Adipose tissue (tissue), 3 donors: ENCODE data around the gene ADAMTS14. TPM values are rescaled to one million over a fixed set of nuclear protein-coding genes. Genes with fewer than 3 reads are reported as not detected.
"Not testable (repeated sequence)": the region's sequence is repeated elsewhere in the genome, so short reads cannot be mapped to it uniquely, and the experiment has no call there.

Source experiments
- H3K27ac ChIP-seq: one replicate; pipeline ENCODE4 v1.5.1; 2013; ENCODE audit warnings: low read depth, low read length
- WGBS, 3 donors: extraction: QIAGEN DNeasy Blood & Tissue Kit; methylation state at CpG; one replicate each; pipeline ENCODE4 v1.1.7; 2013; 5-methylcytosine and 5-hydroxymethylcytosine counted together
- polyA plus RNA-seq, 3 donors: library from polyadenylated mRNA; stranded (reverse); fragments of 200-250 nt; gene quantifications; one replicate each; pipeline ENCODE4 v1.2.3, GENCODE V29; 2013
- donor health status: healthy with polysubstance abuse.
- donor health status: Bipolar disorder and iron deficiency.
- donor health status: healthy.

Gene ADAMTS14, protein sequence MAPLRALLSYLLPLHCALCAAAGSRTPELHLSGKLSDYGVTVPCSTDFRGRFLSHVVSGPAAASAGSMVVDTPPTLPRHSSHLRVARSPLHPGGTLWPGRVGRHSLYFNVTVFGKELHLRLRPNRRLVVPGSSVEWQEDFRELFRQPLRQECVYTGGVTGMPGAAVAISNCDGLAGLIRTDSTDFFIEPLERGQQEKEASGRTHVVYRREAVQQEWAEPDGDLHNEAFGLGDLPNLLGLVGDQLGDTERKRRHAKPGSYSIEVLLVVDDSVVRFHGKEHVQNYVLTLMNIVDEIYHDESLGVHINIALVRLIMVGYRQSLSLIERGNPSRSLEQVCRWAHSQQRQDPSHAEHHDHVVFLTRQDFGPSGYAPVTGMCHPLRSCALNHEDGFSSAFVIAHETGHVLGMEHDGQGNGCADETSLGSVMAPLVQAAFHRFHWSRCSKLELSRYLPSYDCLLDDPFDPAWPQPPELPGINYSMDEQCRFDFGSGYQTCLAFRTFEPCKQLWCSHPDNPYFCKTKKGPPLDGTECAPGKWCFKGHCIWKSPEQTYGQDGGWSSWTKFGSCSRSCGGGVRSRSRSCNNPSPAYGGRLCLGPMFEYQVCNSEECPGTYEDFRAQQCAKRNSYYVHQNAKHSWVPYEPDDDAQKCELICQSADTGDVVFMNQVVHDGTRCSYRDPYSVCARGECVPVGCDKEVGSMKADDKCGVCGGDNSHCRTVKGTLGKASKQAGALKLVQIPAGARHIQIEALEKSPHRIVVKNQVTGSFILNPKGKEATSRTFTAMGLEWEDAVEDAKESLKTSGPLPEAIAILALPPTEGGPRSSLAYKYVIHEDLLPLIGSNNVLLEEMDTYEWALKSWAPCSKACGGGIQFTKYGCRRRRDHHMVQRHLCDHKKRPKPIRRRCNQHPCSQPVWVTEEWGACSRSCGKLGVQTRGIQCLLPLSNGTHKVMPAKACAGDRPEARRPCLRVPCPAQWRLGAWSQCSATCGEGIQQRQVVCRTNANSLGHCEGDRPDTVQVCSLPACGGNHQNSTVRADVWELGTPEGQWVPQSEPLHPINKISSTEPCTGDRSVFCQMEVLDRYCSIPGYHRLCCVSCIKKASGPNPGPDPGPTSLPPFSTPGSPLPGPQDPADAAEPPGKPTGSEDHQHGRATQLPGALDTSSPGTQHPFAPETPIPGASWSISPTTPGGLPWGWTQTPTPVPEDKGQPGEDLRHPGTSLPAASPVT
- polyA plus RNA-seq = under 1 TPM; under 0.01 to 0.94 (median 0.07) TPM

DNA sequence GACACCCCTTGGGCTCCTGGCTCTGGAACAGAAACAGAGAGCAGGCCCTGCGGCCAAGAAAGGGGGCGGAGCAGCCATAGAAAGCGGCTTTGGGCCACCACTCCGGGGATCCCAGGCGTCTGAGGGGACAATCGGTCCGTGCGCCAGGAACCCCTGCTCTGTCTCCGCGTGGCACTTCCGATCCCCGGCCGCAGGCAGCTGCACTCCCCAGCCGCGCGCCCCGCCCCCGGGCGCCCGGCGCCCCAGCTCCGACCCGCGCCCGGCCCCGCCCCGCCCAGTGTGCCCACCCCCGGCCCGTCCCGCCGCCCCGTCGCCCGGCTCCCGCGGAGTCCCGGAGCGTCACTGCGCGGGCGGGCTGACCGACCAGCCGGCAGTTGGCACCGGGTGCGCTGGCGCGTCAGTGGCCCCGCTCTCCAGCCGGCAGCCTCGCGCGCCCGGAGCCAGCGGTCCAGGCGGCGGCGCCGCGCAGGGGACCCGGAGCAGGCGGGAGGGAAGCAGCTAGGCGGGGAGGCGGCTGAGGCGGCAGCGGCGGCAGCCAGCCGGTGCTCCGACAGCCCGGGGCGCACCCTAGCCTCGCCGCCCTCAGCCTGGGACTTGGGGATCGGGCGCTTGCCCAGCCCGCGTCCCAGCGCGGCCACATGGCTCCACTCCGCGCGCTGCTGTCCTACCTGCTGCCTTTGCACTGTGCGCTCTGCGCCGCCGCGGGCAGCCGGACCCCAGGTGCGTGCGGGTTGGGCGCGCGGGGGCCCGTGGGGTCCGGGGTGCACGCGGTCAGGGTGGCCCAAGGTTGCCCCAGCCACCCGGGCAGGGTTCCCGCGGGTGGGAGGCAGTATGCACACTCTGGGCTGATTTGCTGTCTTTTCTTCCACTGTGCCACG, at the start of gene ADAMTS14:
ADAMTS14 (plus strand) TSS at position 342 of the 878 bp plus-strand sequence; CDS start at position 639, 297 bp downstream.
- WGBS, 3 donors = 2% methylated on average over 84 to 100 of the region's 100 CpGs

DNA sequence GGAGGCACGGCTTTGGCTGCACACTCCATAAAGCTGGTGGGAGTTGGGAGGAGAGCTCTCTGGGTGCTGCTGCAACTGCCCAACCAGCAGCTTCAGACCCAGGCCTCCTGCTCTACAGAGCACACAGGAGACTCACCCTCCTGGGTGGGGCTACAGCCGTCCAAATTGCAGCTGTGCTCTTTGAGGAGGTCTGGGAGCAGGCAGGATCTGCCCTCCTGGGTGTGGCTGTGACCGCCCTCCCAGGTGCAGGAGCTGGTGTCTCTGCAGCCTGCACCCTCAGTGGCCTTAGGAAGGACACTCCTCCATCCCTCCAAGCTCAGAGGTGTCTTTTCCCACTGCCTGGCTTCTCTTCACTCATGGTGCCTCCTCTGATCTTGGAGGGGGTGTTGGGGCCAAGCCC, 49.8 kb upstream of the ADAMTS14 start:
- 66 to 91% (median 71%) methylated on average over 3 of the region's 3 CpGs for WGBS, 3 donors
- H3K27ac ChIP-seq = no peak overlapping the region

More for the DNA sequence above, at the start of gene ADAMTS14:
- H3K27ac ChIP-seq = no peak within 1 kb of the TSS

DNA sequence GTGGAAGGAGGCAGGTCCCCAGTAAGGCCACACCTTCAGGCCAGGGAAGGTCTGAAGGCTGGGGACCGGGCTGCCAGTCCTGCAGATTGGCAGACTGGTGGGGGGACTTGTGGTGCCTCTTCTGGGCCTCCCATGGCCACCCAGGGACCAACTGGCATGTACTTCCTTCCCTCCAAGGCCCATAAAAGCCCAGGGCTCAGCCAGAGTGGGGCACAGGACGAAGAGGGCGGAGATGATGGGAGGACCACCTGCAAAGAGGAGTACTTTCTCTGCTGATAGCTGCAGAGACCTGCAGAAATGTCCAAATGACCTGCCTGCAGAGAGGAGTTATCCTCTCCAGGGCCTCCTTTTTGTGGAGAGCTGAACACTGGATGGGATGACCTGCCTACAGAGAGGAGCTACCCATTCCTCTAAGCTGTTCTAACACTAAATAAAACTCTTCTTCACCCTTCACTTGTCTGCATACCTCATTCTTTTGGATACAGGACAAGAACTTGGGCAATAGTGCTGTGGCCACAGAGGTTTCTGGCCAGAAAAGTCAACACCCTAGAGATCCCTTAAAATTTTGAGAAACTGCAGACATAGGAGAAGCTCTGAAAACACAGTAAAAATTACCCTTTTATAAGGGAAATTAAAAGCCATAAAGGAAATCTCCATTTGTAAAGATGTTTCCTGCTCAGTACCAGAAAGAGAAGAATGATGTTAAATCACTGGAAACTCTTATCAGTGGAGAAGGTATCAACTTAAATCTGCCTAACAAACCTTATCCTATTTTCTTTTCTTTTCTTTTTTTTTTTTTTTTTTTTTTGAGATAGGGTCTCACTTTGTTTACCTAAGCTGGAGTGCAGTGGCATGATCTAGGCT, 49.1 kb upstream of the ADAMTS14 start:
- WGBS, 3 donors = 72 to 99% (median 89%) methylated on average over 3 of the region's 3 CpGs
- no peak overlapping the region for H3K27ac ChIP-seq

DNA sequence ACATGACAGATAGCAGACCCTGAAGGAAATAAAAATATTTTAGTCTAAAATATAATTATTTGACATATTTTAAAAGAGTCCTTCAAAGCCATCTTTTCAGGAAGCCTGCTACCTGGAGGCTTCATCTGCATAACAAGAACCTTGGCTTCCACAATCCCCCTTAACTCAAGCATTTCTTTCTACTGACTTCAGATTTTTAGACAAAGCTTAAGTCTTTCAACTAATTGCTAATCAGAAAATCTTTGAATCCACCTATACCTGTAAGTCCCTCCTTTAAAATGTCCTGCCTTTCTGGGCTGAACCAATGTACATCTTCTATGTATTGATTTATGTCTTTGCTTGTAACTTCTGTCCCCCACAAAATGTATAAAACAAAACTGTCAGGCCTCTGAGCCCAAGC, 46.2 kb upstream of the ADAMTS14 start:
- no peak overlapping the region for H3K27ac ChIP-seq

DNA sequence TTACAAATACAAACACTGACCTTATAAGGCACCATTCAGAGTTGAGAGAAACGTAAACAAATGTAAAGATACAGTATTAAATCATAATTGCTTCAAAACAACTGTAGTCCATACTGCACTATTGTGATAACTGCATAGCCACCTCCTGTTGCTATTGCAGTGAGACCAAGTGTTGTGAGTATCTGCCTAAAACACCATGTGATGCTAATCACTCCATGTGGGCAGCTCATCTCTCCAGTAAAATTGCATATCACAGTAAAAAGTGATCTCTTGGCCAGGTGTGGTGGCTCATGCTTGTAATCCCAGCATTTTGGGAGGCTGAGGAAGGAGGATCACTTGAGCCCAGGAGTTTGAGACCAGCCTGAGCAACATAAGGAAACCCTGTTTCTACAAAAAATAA, 43.0 kb upstream of the ADAMTS14 start:
- 47 to 81% (median 79%) methylated on average over 1 of the region's 1 CpG for WGBS, 3 donors
- no peak overlapping the region for H3K27ac ChIP-seq

DNA sequence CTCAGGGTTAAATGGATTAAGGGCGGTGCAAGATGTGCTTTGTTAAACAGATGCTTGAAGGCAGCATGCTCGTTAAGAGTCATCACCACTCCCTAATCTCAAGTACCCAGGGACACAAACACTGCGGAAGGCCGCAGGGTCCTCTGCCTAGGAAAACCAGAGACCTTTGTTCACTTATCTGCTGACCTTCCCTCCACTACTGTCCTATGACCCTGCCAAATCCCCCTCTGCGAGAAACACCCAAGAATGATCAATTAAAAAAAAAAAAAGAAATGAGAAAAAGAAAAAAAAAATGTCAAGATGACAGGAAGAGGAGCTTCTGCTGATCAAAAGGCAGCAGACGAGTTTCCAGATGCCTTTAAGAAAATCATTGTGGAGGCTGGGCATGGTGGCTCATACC, 40.6 kb upstream of the ADAMTS14 start:
- H3K27ac ChIP-seq = not testable (repeated sequence)
- 31 to 77% (median 73%) methylated on average over 2 of the region's 6 CpGs for WGBS, 3 donors

DNA sequence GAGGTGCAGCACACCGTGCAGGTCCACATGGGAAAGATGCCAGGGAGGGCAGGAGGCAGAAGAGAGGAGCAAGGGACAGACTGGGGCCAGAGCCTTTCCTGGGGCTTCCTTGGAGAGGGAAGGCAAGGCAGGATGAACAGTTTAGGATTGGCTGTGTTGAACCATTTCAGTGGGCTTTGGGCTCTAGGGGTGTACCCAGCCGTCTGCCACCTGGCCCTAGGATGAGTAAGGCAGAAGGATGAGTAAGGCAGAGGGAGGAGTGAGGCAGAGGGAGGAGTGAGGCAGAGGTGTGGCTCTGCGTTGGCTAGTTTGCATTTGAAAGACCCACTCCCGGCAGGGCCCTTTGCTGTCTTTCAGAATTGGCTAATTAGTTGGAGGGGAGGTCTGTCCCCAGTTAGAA, 38.3 kb upstream of the ADAMTS14 start:
- no peak overlapping the region for H3K27ac ChIP-seq
- WGBS, 3 donors = 52 to 81% (median 71%) methylated on average over 4 of the region's 4 CpGs

DNA sequence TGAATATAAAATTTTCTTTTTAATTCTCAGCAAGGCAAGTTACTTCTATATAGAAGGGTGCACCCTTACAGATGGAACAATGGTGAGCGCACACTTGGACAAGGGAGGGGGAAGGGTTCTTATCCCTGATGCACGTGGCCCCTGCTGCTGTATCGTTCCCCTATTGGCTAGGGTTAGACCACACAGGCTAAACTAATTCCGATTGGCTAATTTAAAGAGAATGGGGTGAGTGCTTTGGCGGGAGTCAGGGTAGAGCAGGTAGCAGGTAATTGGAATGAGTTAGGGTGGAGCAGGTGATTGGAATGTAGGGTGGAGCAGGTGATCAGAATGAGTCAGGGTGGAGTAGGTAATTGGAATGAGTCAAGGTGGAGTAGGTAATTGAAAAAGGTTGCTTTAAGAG, 37.8 kb upstream of the ADAMTS14 start:
- H3K27ac ChIP-seq = not testable (repeated sequence)
- 85 to 99% (median 92%) methylated on average over 5 of the region's 5 CpGs for WGBS, 3 donors

DNA sequence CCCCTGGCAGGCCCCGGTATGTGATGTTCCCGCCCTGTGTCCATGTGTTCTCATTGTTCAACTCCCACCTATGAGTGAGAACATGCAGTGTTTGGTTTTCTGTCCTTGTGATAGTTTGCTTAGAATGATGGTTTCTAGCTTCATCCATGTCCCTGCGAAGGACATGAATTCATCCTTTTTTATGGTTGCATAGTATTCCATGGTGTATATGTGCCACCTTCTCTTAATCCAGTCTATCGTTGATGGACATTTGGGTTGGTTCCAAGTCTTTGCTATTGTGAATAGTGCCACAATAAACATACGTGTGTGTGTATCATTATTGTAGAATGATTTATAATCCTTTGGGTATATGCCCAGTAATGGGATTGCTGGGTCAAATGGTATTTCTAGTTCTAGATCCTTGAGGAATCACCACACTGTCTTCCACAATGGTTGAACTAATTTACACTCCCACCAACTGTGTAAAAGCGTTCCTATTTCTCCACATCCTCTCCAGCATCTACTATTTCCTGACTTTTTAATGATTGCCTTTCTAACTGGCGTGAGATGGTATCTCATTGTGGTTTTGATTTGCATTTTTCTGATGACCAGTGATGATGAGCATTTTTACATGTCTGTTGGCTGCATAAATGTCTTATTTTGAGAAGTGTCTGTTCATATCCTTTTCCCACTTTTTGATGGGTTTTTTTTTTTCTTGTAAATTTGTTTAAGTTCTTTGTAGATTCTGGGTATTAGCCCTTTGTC, 32.5 kb upstream of the ADAMTS14 start:
- 73 to 83% (median 75%) methylated on average over 7 of the region's 7 CpGs for WGBS, 3 donors
- not testable (repeated sequence) for H3K27ac ChIP-seq

DNA sequence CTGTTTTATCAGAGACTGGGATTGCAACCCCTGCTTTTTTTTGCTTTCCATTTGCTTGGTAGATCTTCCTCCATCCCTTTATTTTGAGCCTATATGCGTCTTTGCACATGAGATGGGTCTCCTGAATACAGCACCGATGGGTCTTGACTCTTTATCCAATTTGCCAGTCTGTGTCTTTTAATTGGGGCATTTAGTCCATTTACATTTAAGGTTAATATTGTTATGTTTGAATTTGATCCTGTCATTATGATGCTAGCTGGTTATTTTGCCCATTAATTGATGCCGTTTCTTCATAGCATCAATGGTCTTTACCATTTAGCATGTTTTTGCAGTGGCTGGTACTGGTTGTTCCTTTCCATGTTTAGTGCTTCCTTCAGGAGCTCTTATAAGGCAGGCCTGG, 29.0 kb upstream of the ADAMTS14 start:
- WGBS, 3 donors = 80 to 96% (median 90%) methylated on average over 3 of the region's 3 CpGs

DNA sequence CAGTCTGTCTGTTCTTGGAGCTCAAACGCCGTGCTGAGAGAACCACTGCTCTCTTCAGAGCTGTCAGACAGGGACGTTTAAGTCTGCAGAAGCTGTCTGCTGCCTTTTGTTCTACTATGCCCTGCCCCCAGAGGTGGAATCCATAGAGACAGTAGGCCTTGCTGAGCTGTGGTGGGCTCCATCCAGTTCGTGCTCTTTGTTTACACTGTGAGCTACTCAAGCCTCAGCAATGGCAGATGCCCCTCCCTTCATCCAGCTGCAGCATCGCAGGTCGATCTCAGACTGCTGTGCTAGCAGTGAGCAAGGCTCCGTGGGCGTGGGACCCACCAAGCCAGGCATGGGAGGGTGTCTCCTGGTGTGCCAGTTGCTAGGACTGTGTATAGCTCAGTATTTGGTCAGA, 27.3 kb upstream of the ADAMTS14 start:
- H3K27ac ChIP-seq = not testable (repeated sequence)
- 24 to 74% (median 71%) methylated on average over 8 of the region's 8 CpGs for WGBS, 3 donors

More for the DNA sequence above, 29.0 kb upstream of the ADAMTS14 start:
- not testable (repeated sequence) for H3K27ac ChIP-seq

DNA sequence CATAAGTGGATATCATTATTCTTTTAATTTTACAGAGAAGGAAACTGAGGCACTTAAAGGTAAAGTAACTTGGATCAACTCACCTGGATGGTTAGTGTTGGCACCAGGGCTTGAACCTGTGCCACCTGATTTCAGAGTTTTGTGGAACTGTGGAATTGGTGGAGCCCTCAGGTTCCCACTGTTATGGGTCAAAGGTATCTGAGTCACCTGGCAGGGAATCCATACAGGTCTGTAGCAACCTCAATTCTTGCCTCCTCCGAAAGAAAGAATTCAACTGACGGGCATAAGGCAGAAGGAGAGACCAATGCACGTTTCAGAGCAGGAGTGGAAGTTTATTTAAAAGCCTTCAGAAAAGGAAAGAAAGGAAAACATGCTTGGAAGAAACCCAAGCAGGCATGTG, 25.2 kb upstream of the ADAMTS14 start:
- no peak overlapping the region for H3K27ac ChIP-seq
- 60 to 94% (median 94%) methylated on average over 2 to 3 of the region's 3 CpGs for WGBS, 3 donors

DNA sequence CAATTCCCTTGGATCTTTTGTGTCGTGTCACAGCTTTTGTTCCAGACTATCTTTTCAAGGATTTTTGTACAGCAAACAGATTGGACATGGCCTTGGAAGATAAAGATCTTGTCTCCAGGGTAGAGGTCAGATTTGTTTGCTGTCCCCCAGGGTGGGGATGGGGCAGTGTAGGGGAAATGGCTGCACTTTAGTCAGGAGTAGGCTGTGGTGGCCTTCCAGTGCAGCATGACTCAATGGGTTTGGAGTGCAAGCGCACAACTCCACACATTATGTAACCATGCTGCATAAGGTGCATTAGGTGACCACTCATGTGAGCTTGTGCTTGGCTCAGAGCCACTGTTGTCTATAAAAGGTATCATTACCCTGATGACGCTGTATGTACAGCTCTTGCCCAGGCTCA, 23.9 kb upstream of the ADAMTS14 start:
- no peak overlapping the region for H3K27ac ChIP-seq

DNA sequence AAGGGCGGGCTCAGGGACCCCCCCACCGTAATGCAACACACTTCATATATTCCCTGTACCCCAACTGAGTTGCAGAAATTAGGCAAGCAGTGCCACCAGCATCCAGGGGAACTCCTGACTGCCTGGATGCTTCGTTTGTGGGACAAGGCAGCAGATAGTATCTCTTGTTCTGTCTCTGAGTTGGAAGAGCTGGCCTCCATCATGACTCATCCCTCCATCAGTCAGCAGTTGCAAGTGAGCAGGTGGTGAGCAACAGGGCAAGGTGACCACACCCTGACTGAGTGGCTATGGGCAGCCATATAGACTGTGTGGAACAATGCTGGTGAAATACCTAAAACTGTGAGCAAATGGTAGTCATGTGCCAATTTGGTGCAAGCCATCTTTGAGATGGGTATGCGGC, 22.8 kb upstream of the ADAMTS14 start:
- no peak overlapping the region for H3K27ac ChIP-seq
- 56 to 91% (median 88%) methylated on average over 4 of the region's 4 CpGs for WGBS, 3 donors

More for the DNA sequence above, 23.9 kb upstream of the ADAMTS14 start:
- 81 to 95% (median 93%) methylated on average over 3 of the region's 3 CpGs for WGBS, 3 donors

DNA sequence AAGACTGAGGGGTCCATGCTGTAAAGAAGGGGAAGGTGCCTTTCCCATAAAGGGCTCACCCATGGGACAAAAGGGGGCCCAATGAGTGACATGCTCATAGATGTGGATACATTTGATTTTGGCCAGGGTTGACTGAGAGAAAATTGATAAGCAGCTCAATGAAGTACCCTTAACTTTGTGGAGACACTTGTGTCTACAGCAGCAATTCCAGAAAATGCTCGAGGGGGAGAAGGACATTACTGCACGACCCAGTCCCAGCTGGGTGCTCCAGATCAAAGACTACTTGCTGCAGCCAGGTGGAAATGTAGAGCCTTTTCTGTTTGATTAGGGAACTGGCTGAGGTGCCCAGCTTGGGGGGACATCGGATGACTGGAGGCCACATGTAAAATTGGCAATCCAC, 22.2 kb upstream of the ADAMTS14 start:
- 76 to 94% (median 93%) methylated on average over 3 of the region's 3 CpGs for WGBS, 3 donors

DNA sequence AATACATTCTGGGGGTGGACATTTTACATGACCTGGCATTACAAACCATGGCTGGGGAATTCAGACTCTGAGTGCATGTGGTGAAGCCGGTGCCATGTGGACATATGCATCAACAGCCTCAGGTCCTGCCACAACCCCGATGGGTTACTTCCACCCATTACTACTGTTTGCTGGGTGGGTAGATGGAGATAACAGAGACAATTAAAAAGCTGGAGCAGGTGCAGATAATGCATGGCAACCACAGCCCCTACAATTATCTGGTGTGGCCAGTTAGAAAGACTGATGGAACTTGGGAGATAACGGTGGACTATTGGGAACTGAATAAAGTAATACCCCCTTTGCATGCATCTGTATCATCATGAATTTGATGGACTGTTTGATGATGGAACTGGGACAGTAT, 21.6 kb upstream of the ADAMTS14 start:
- no peak overlapping the region for H3K27ac ChIP-seq
- 89 to 99% (median 97%) methylated on average over 3 of the region's 3 CpGs for WGBS, 3 donors

More for the DNA sequence above, 22.2 kb upstream of the ADAMTS14 start:
- H3K27ac ChIP-seq = no peak overlapping the region
